Ovary (tissue), 9 donors: ENCODE measurements around the gene TBXAS1. TPM values are rescaled to one million over a fixed set of nuclear protein-coding genes. Genes with fewer than 3 reads are reported as not detected.

Source experiments
- DNase-seq, 5 donors: peaks; one replicate each; pipeline ENCODE4 v3.0.0-alpha.2; 2019 to 2020
- H3K27ac ChIP-seq, 2 donors: fragments of 200-600 bp; one replicate each; pipeline versions ENCODE4 v1.5.1 to v1.8.0; 2019 to 2022
- H3K27me3 ChIP-seq: fragments of 200-600 bp; one replicate; pipeline ENCODE4 v1.8.0; 2022
- H3K36me3 ChIP-seq: fragments of 200-600 bp; sonication (generic); one replicate; pipeline ENCODE4 v1.5.1; 2019
- H3K4me1 ChIP-seq: one replicate; pipeline ENCODE4 v1.8.1; 2013; ENCODE audit warnings: mild to moderate bottlenecking, moderate library complexity; ENCODE audit not compliant: insufficient read depth
- H3K4me3 ChIP-seq: fragments of 200-600 bp; sonication (generic); one replicate; pipeline ENCODE4 v1.5.1; 2017
- H3K9me3 ChIP-seq, 2 donors: fragments of 200-600 bp in 1 of 2; sonication (generic) in 1 of 2; one replicate each; pipeline versions ENCODE4 v1.5.1 to v1.8.1; 2013 to 2019; ENCODE audit warnings: mild to moderate bottlenecking in 1 of 2, moderate library complexity in 1 of 2
- EP300 ChIP-seq: sonication (generic); formaldehyde crosslinking; IDR thresholded peaks from one replicate; pipeline ENCODE4 v1.6.1; 2017; ENCODE audit warnings: antibody characterized with exemption
- POLR2A ChIP-seq: fragments of 450-650 bp; IDR thresholded peaks from one replicate; pipeline ENCODE4 v1.6.1; 2017; ENCODE audit warnings: antibody characterized with exemption, mild to moderate bottlenecking, moderate library complexity
- WGBS, 3 donors: extraction: QIAGEN DNeasy Blood & Tissue Kit in 1 of 3; methylation state at CpG; one replicate each; pipeline versions ENCODE4 v1.1.5 to v1.1.7; 2013 to 2017; 5-methylcytosine and 5-hydroxymethylcytosine counted together
- intact Hi-C, 4 donors: fragments of 100-400 bp; cut with DNase I; formaldehyde crosslinking; loops; one replicate each; pipeline versions ENCODE4 v1.11.0 to v1.15.1; 2022 to 2023
- polyA plus RNA-seq, 2 donors: library from polyadenylated mRNA; stranded (reverse); fragments of 200-250 nt in 1 of 2; fragments of 350-450 nt in 1 of 2; fragmentation: Illumina TruSeq in 1 of 2; extraction: RNeasy Lipid Tissue Mini Kit (QIAGEN cat#74804) in 1 of 2; gene quantifications; one replicate each; pipeline ENCODE4 v1.2.3, GENCODE V29; 2013 to 2014
- total RNA-seq, 7 donors: library from RNA; depleted of rRNA in 2 of 7; stranded (reverse); fragments of >200 nt in 2 of 7; fragmentation: NEBNext Ultra II Directional in 3 of 7; extraction: Animal tissue kit (Norgen Biotek cat#: 25700) in 3 of 7; gene quantifications; one replicate each; pipeline versions ENCODE4 v1.1.0 to v1.2.4, GENCODE V29; 2016 to 2023
- TF ChIP-seq, protein P1 (sequence below), 3 donors: fragments of 450-650 bp in 2 of 3; fragments of 200-600 bp in 1 of 3; IDR thresholded peaks; one replicate each; pipeline versions ENCODE4 v1.5.1 to v1.8.0; 2016 to 2022; ENCODE audit warnings: antibody characterized with exemption in 3 of 3, mild to moderate bottlenecking in 1 of 3
- donor health status: DM: no; HTN: no; CAD: no; lungs with moderate emphysema.
- donor health status: DM: no; HTN: no; CAD: no.
- donor health status: Bipolar disorder and iron deficiency.
- donor health status: DM: yes; HTN: yes; CAD: no.
- donor health status: DM: no; HTN: no; CAD: no.
- donor health status: DM: yes; HTN: yes; CAD: no.

TBXAS1 gene
- total and polyA plus RNA-seq, 9 donors = 3.1 to 16.8 (median 9.0) TPM

DNA sequence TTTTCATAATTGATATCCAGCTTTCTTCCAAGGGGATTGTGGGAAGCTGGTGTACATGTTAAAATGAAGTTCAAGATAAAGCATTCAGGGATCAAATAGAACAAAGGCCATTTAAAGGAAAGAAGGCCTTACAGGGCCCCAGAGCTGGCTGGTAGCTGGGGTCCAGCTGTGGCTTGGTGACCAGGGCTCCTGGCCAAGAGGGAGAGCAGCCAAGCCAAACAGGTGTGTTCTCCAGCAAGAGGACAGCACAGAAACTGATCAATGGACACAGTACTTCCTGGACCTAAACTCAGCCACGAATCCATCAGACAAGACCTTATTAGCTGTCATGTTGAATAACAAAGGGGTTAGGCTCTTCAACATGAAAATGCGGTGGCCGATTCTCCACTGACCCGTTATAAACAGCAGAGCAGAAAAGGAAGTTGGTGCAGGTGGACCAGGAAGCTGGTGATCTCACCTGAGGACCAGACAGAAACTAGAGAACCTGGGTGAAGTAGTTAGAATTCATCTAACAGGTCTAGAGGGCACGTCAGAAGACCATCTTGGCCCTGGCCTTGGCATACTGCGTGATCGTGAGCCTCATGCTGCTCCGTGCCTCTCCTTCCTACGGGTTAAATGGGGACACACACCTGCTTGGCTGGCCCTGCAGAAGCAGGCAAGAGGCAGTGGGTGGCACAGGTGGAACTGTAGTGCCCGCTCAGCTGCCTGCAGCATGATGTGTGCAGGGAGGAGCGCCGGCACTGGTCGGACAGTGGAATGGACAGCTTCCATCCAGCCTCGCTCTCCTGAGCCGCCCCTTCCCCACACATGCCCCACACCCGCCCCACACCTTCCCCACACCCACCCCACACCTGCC, 179.9 kb downstream of the TBXAS1 start:
- Histone ChIP-seq H3K4me1 (no peaks in the 10 kb centered on the region), H3K4me3 (no peak overlapping the region), H3K27ac (no peak overlapping the region), H3K27me3 (no peaks in the 10 kb centered on the region), H3K9me3 (no peaks in the 10 kb centered on the region), H3K36me3 (no peaks in the 10 kb centered on the region)
- no peak for DNase-seq
- TF ChIP-seq, protein P1, sequence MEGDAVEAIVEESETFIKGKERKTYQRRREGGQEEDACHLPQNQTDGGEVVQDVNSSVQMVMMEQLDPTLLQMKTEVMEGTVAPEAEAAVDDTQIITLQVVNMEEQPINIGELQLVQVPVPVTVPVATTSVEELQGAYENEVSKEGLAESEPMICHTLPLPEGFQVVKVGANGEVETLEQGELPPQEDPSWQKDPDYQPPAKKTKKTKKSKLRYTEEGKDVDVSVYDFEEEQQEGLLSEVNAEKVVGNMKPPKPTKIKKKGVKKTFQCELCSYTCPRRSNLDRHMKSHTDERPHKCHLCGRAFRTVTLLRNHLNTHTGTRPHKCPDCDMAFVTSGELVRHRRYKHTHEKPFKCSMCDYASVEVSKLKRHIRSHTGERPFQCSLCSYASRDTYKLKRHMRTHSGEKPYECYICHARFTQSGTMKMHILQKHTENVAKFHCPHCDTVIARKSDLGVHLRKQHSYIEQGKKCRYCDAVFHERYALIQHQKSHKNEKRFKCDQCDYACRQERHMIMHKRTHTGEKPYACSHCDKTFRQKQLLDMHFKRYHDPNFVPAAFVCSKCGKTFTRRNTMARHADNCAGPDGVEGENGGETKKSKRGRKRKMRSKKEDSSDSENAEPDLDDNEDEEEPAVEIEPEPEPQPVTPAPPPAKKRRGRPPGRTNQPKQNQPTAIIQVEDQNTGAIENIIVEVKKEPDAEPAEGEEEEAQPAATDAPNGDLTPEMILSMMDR (IDR thresholded peaks at IDR 0.05) = no peak
- TF ChIP-seq POLR2A (no peak), EP300 (no peak)
- 85 to 88% (median 85%) methylated on average over 16 of the region's 16 CpGs for WGBS, 3 donors
- intact Hi-C loops = loop anchor here in 2 of 4 donors (5.0 to 10.0 kb wide), 4 partner anchors 227 to 512 kb away; no protein-coding TSS in a partner anchor

DNA sequence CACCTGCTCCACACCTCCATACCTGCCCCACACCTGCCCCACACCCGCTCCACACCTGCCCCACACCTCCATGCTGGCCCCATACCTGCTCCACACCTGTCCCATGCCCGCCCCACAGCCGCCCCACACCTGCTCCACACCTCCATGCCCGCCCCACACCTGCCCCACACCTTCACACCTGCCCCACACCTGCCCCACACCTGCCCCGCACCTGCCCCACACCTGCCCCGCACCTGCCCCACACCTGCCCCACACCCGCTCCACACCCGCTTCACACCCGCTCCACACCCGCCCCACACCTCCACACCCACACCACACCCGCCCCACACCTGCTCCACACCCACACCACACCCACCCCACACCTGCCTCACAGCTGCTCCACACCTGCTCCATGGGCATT, 180.7 kb downstream of the TBXAS1 start:
- H3K27me3 ChIP-seq = no peaks in the 10 kb centered on the region
- 85 to 95% (median 88%) methylated on average over 7 to 11 of the region's 11 CpGs for WGBS, 3 donors
- intact Hi-C loops = loop anchor here in 2 of 4 donors (5.0 to 10.0 kb wide), 4 partner anchors 227 to 512 kb away; no protein-coding TSS in a partner anchor
- H3K9me3 ChIP-seq = no peaks in the 10 kb centered on the region
- no peak for DNase-seq
- no peaks in the 10 kb centered on the region for H3K36me3 ChIP-seq
- H3K4me3 ChIP-seq = no peak overlapping the region
- no peak overlapping the region for H3K27ac ChIP-seq
- no peaks in the 10 kb centered on the region for H3K4me1 ChIP-seq
- TF ChIP-seq EP300 (no peak), POLR2A (no peak)
- TF ChIP-seq, protein P1 (IDR thresholded peaks at IDR 0.05) = no peak

DNA sequence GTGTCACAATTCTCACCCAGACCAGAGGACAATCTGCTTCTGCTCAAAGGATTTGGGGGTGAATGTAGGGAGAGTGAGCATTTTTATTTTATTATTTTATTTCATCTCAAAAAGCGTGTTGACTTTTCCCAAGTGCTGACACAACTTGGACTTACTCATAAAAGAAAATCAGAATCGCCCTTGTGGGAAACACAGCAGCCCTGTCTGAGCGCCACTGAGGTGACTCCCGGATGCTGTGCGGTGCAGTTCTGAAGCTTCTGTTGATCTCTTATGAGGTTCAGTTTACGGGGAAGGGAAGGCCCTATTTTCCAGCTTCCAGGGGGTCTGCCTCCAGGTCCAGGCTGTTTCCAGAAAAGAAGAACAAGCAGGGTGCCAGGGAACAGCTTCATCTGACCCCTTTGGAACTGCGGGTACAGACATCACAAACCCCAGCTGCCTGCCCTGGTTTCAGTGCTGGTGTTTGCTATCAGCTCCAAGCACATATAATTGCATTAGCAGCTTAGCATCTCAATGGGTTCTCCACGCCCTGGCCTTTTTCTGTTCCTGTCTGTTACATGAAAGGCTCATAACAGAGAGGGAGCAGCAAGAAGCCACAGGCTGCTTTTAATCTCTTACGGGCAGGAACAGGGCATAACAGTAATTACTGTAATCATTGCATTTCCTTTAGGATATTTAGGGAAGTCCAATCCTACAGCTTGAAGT, 181.3 kb downstream of the TBXAS1 start:
- TF ChIP-seq, protein P1 (IDR thresholded peaks at IDR 0.05) = no peak
- TF ChIP-seq EP300 (no peak), POLR2A (no peak)
- Histone ChIP-seq H3K36me3 (no peaks in the 10 kb centered on the region), H3K27ac (no peak overlapping the region), H3K4me3 (no peak overlapping the region), H3K27me3 (no peaks in the 10 kb centered on the region), H3K9me3 (no peaks in the 10 kb centered on the region), H3K4me1 (no peaks in the 10 kb centered on the region)
- intact Hi-C loops = no loop called here
- no peak for DNase-seq
- 80 to 83% (median 81%) methylated on average over 9 of the region's 9 CpGs for WGBS, 3 donors

DNA sequence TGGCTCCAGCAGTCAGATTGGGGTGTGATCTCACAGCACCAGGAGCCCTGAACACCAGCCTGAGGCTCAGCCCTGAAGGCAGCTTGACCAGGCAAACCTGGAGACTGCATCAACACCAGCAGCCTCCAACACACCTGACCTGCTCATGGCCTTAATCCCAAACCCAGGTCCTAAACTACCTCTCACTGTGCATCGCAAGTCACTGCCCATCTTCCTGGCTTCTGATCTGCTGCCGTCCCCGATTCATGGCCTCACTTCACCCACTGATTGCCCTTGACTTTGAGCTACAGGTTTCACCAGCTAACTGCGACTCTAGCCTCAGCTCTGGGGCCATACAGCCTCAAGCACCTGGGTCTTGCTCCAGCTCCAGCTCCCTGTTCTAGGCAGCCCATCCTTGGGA, 184.6 kb downstream of the TBXAS1 start:
- intact Hi-C loops = no loop called here
- Histone ChIP-seq H3K36me3 (no peaks in the 10 kb centered on the region), H3K9me3 (no peaks in the 10 kb centered on the region), H3K4me1 (no peaks in the 10 kb centered on the region), H3K27me3 (no peaks in the 10 kb centered on the region), H3K27ac (no peak overlapping the region), H3K4me3 (no peak overlapping the region)
- DNase-seq = no peak
- WGBS, 3 donors = 92 to 93% (median 93%) methylated on average over 4 of the region's 4 CpGs
- no peak for TF ChIP-seq EP300
- no peak for TF ChIP-seq POLR2A
- TF ChIP-seq, protein P1 (IDR thresholded peaks at IDR 0.05) = no peak
